NK-92 (cell line): ENCODE results near the gene STK26.
"Not testable (repeated sequence)": the region's sequence is repeated elsewhere in the genome, so short reads cannot be mapped to it uniquely, and the experiment has no call there.

Source experiments
- DNase-seq: peaks from one replicate; lab custom pipeline; 2025; ENCODE audit not compliant: unreplicated experiment; lab: John Stamatoyannopoulos, UW

STK26 gene

DNA sequence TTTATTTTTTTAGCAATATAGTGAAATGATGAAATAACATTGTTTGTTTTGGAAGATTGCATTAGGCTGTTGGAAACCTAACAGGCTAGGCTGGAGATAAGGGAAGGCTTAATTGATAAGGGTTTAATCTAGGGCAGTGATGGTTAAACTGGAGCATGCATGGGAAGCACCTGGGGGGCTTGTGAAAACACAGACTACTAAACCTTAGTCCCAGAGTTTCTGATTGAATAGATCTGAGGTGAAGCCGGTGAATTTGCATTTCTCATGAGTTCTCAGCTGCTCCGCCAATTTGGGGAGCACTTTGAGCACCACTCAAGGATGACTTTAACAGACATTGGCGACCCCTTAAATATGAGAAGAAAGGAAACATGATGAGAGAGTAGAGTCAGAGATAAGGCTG is 11.5 kb downstream of the STK26 start:
- no peak for DNase-seq

- DNase-seq, result no peak
Measured at GRCh38 chrX:132037479-132037993, 14.4 kb downstream of the STK26 start.

- DNase-seq, result no peak
Measured at GRCh38 chrX:132040066-132040465, 17.0 kb downstream of the STK26 start.

GRCh38 chrX:132041015-132041414 is 17.9 kb downstream of the STK26 start:
- no peak for DNase-seq

- DNase-seq, result no peak
Measured at GRCh38 chrX:132043977-132044376, 20.9 kb downstream of the STK26 start.

DNA sequence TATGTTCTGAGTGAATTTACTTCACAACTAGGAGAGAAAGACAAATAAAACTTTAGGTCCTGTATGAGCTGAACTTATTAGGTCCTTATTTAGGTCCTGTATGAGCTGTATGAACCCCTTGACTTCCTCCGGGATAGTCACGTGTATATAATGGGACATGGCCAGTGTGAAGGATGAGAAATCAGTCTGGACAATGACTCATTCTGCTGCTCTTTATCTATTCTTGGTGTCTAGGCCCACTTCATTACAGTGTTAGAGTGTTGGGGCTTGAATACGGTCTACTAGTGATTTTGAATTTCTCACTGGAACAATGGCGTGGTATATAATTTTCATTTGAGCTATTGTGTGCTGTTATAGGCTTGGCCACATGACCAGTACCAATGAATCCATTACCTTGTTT is 21.9 kb downstream of the STK26 start:
- no peak for DNase-seq

DNA sequence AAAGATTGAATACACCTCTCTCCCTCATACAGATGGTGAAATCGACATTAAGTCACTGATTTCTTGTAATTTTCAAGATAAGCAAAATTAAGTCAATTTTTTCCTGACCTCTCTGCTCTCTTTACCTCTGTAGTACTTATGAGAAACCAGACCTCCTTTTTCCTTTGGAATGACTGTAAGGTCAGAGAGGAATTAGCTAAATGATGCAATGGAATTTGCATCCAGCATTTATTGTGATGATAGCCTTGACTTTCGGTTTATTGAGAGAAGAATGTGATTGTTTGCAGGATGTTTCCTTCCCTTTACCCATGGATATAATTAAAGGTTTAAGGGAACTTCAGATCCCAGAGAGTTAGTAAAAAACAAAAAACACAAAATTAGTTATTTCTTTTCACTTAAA is 22.4 kb downstream of the STK26 start:
- DNase-seq, result no peak

DNA sequence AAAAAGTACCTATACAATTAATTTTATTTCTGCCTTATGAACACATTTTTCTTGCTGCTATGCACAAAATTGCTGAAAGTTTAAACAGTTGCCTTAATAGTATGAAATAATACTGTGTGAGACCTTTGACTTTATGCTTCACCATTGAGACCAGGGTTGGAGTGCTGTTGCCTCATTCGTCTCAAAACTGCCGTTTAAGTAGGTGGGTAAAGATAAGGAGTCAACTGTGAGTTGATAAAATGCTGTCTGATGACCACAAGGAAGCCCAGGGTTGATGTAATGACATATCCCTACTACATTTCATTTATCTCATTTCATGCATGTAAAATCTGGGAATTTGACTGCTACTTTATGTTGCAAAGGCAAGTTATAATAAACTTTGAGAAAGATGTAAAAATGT is 23.4 kb downstream of the STK26 start:
- DNase-seq, result no peak

DNA sequence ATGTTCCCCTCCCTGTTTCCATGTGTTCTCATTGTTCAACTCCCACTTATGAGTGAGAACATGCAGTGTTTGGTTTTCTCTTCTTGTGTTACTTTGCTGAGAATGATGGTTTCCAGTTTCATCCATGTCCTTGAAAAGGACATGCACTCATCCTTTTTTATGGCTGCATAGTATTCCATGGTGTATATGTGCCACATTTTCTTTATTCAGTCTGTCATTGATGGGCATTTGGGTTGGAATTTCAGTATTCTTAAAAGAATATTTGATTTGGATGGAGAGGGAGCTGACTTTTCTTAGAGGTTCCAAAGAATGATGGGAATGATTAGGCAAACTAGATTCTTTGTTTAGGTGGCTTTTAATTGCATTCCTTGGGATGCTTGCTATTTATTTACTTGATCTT is 28.7 kb downstream of the STK26 start:
- not testable (repeated sequence) for DNase-seq

GRCh38 chrX:132058050-132058449 is 34.9 kb downstream of the STK26 start:
- no peak for DNase-seq

DNA sequence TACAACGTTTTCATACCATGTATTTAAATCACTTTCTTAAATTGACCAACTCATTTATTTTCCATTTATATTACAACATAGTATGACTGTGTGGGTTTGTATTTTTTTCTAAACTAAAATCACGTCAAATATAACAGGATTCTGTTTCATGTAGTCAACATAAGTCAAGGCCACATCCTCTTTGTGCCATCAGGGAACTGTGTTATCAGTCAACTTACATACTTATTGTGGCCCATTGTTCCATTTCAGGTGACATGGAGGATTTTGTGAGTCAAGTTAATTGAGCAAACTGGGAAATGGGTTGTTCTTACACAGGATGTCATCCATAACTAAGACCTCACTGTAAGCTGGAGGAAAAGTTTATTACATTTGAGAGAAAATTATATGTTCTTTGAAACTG is 35.9 kb downstream of the STK26 start:
- no peak for DNase-seq

GRCh38 chrX:132059973-132060540 is 37.0 kb downstream of the STK26 start:
- DNase-seq, result no peak

DNA sequence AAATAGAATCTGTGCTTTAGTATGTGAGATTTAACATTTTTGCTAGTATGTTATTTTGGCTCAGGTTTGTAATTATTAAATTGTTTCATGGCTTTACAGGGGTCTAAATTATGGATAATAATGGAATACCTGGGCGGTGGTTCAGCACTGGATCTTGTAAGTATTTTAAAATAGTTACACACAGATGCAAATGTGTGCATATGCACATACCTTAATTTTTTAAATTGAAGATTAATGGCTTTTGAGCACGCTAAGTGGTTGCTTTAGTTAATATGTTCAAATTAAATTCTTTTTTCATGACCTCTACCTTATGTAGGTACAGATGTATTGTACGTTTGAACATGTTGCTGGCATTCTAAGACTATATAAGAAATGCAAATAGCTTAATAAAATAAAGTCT is 40.2 kb downstream of the STK26 start:
- DNase-seq, result no peak

- DNase-seq, result no peak
Measured at GRCh38 chrX:132063862-132064261, 40.8 kb downstream of the STK26 start.

GRCh38 chrX:132068405-132068804 is 45.3 kb downstream of the STK26 start:
- no peak for DNase-seq

GRCh38 chrX:132071254-132071653 is 48.2 kb downstream of the STK26 start:
- DNase-seq, result no peak

DNA sequence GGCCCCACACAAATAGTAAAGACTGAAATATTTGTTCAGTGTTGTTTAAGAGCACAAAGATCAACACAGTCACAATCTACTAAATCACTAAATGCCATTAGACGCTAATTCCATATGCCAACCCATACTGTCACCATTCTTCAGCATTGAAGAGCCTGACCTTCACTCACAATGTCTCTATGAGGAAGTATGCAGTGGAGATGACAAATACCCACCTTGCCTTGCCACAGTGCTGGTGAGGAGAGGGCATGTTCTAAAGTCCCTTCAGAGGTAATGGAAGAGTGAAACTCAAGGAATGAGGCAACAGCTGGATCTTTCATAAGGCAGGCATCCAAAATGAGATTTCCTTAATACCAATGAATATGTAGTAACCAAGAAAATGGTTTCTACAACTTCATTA is 54.3 kb downstream of the STK26 start:
- no peak for DNase-seq

GRCh38 chrX:132077912-132078311 is 54.8 kb downstream of the STK26 start:
- DNase-seq, result no peak

- DNase-seq, result no peak
Measured at GRCh38 chrX:132085786-132086185, 62.7 kb downstream of the STK26 start.

- no peak for DNase-seq
Measured at GRCh38 chrX:132086672-132087071, 63.6 kb downstream of the STK26 start.

DNA sequence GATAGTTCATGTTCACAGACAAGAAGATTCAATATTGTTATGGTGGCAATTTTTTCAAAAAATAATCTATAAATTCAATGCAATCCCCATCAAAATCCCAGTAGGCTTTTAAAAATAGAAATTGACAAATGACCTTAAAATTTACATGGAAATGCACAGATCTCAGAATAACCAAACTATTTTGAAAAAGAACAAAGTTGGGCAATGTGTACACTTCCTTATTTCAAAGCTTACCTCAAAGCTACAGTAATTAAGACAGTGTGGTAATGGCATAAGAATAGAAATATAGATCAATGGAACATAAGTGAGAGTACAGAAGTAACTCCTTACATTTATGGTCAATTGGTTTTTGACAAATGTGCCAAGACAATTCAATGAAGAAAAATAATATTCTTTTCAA is 65.8 kb downstream of the STK26 start:
- no peak for DNase-seq

GRCh38 chrX:132090403-132091159 is 67.5 kb downstream of the STK26 start:
- no peak for DNase-seq
